Lung microvascular endothelial cell (primary cell): ENCODE results near the gene DHRS3. TPM values are rescaled to one million over a fixed set of nuclear protein-coding genes. Genes with fewer than 3 reads are reported as not detected.
A peak's percentile ranks its signal among the peaks of the same experiment; 100 is the strongest.
"Not testable (repeated sequence)": the region's sequence is repeated elsewhere in the genome, so short reads cannot be mapped to it uniquely, and the experiment has no call there.

Experiments
- DNase-seq, 2 donors: peaks; one replicate each; pipeline versions ENCODE4 v3.0.0 to v3.0.0-alpha.2; 2010; ENCODE audit warnings: low read depth in 2 of 2
- total RNA-seq: library from RNA; depleted of rRNA; stranded (reverse); fragments of >200 nt; gene quantifications from 2 replicates; pipeline ENCODE4 v1.2.1, GENCODE V29; 2014

DHRS3 gene
- total RNA-seq, 1 donor from 2014 or later: 150 TPM

DNA sequence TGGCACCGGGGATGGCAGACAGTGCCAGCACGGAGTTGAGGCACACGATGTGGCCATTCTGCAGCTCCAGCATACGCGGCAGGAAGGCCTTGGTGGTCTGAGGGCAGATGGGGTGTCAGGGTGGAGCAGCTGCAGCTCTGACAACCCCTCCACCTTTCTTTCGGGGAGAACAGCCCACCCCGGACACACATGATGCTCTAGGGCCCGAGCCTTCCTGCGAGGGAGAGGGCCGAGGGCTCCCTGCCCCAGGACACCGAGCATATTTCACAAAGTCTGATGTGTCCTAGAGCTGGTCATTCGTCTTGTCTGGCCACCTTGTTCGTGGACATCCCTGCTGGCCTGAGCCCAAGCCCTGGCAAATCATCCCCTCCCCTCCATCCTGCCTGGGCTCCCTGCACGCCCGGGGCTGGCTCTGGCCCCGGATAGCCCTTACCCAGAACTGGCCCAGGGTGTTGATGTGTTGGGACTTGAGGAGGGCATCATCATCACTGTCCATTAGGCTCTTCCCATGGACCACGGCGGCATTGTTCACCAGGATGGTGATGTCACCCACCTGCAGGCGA is 39.1 kb downstream of the DHRS3 start:
- DNase-seq: no peak

DNA sequence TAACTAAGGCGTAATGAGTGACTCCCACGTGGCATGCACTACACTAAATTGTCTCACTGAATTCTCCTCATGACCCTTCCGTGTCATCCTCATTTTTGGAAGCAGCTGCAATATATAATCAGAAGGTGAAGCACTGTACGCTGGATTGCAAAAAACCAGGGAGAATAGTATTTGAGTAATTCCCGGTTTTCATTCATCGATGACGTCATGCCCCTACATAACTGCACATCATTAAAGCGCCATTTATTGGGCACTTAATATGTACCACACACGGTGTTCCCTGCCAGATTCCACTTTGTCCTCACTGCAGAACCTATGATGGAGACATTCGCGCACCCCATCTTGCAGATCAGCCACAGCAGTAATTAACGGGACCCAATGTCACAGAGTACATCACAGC is 41.0 kb downstream of the DHRS3 start:
- DNase-seq: no peak

DNA sequence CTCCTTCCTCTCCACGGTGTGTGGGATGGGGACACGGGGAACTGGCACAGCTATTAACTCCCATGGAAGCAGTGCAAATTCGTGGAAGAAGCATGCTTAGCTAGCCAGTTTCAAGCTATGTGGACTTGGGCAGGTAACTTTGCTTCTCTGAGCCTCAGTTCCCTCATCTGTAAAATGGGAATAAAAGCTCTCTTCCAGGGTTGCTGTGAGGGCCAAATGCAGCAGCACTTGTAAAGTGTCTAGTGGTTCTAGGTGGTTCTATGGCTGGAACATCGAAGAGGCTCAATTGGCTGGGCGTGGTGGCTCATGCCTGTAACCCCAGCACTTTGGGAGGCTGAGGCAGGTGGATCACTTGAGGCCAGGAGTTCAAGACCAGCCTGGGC is 43.3 kb downstream of the DHRS3 start:
- DNase-seq: no peak

DNA sequence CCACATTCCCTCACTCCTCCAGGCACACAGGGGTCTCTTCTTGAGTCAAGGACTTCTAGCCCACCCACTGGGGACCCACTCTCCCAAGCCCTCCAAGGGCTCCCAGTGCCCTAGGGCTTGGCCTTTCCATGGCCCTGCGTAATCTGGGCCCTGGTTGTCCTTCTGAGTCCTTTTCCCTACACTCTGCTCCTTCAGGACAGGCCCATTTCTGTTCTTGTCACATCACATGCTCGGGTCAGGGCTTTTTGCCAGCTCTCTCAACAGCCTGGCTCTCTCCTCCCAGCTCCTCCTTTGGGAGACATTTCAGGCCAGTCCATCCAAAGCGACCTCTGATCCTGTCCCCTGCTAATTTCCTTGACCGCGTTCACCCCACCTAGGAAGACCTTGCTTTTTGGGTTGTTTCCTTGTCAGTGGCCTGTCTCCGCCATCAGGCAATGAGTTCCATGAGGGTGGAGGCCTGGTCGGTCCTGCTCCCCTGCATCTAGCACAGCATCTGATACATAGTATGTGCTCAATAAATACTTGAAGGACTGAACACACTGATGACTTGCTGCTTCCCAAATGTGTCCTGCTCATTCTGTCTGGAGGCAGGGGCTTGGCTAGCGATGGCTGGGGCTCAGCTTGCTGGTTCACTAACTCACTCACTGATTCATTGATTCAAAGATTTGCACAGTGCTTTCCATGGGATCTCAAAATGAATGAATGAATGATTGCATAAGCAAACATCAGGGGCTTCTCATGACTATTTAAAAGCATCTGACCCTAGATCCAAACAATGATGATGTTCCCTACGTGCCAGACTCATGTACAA is 44.8 kb downstream of the DHRS3 start:
- no peak for DNase-seq

DNA sequence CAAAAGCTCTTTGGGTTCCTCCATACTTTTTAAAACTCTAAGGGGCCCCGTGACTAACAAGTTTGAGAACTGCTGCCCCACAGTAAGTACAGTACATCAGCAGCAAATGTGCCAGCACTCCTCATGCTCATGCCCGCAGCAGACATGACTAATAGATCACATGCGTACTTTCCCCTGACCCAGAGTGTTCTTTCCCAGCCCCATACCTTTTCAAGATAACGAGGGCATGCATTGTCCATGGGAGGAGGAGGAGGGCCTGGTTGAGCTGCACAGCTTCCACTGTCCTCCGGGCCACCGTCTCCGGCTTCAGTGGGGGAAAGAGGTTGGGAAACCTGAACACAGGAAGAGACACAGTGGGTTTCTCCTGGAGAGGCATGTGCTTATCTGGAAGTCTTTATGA is 45.5 kb downstream of the DHRS3 start:
- no peak for DNase-seq

DNA sequence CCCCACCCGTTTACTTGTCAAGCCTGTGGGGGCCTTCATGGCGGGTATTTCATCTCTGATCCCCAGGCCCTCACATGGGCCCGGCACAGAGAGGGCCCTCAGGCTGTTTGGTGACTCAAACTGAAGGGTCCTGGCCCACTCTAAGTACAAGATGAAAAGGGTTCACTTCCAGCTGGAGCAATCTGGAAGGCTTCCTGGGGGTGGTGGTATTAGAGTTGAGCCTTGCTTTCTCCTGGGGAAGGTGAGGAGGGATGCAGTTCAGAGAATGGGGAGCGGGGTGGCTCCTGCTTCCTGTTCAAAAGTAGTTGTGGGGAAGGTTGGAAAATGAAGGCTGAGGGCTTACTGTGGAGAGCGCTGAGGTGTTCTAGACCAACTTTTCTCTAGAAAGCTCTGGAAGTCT is 47.7 kb downstream of the DHRS3 start:
- no peak for DNase-seq

DNA sequence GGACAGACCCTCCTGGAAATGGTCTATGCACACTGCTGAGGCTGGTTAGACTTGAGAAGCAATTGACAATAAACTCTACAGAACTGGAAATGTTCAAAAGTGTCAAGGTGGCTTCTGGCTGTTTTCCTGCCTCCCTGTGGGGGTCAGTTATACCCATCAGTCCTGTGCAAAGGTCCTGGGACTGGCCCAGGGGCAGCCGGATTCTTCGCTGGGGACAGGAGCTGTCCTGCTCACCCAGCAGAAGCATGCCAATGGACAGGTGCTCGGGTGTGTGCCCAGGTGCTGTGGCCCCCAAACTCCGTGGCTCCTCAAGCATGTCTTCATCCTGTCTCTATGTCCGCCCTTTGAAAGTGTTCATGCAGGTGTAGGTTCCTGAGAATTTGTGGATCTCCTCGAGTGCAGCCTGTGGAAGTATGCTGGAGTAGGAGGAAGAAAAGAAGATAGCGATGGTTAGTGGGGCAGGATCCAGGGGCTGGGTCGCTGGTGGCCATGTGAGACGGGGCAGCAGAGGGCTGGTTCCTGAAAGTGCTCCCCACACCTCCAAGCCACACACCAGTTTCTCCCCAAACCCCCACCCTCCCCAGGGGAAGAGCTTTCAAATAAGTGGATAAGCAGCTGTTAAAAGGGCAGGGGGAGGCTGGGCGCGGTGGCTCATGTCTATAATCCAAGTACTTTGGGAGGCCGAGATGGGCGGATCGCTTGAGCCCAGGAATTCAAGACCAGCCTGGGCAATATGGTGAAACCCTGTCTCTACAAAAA is 49.8 kb downstream of the DHRS3 start:
- DNase-seq: no peak

DNA sequence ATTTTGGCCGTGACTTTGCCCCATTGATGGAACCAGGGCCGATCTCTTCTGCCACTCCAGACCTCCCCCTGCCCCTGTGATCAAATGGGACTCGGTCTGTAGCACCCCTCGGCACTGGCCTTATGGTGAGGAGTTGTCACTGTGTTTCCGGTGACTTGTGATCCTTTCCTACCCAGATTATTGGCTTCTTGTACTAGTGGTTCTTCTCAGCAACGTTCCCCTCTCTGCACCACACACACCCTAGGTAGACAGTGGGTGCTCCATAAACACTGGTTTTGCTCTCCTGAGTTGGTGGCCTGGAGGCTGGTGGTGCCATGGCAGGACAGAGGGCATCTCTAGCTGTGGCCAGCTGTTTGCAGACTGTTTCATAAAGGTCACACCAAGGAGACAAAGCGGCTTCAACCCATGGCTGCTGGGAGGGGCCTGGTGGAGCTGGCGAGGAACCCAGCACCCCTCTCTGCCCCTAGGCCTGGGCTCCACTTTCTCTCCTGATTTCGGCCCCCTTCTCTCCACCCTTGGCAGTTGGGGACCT is 50.7 kb downstream of the DHRS3 start:
- no peak for DNase-seq

DNA sequence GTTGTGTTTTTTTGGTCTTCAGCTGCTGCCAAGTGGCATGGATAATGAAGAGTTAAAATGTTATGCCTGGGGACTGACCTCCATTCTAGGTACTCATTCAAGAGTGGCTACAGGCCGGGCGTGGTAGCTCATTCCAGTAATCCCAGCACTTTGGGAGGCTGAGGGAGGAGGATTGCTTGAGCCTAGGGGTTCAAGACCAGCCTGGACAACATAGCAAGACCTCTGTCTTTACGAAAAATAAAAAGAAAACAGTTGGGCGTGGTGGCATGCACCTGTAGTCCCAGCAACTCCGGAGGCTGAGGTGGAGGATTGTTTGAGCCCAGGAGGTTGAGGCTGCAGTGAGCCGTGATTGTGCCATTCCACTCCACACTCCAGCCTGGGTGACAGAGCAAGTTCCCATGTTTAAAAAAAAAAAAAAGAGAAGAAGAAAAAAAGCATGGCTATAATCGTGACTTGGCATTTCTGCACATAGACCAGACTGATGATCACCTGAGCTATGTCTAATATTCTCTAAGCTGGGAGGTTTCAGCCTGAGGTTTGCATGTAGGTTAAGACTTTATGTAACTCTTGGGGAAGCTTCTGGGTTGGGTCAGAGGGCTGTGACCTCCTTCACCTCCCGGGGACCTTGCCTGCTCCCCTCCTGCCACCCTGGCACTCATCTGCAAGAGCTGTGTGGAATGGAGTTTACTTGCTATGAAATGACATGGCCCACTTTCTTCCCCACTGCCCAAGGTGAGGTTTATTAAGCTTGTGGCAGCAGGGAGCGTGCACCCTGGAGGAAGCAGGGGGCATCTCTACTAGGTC is 51.3 kb downstream of the DHRS3 start:
- no peak for DNase-seq

DNA sequence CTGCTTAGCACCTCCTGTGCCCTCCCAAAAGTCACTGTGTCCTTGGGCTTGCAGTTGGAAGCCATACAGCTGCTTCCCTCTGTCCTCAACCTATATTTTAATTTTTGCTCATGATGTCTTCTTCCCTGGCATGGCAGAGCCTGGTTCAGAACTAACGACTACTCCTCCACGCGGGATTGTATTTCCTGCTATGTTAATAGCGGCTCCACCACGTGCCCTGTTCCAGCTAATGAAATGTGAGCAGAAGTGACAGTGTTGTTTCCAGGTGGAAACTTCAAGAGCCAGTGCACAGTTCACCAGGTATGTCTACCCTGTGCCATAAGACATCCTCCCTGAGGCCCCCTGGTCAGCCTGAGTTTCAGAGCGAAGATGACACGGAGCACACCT is 52.1 kb downstream of the DHRS3 start:
- peak in 1 of 2 donors; percentile 53 for DNase-seq

DNA sequence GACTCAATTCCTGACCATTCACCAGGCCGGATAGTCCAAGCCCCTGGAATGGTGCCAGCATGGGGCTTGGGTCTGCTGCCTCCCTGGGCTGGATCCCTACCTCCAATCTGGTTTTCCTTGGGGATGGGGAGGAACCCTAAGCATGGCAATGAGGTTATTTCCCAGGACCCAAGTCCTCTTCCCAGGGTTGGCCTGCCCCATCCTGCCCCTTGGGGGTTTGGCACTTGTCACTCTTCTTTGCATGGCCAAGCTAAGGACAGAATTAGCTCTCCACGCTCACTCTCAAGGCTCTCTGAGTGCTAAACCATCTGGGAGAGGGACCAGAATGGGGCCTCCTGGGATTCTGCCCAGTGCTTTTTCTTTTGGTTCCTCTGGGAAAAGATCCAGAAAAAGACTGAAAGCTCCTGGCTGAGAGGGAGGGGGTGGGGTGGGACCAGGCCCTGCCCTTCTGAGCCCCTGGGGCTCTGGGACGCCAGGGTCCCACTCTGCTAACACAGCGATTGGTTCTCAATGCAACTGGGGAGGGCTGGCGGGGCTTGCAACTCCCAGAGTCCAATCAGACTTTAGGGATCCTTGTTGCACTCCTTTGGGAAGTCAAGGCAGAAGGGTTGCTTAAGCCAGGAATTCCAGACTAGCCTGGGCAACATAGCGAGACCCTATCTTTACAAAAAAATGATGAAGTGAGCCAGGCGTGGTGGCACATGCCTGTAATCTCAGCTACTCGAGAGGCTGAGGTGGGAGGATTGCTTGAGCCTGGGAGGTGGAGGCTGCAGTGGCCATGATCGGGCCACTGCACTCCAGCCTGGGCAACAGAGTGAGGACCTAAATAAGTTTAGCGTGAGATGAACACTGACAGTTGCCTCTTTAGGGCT is 52.7 kb downstream of the DHRS3 start:
- no peak for DNase-seq

DNA sequence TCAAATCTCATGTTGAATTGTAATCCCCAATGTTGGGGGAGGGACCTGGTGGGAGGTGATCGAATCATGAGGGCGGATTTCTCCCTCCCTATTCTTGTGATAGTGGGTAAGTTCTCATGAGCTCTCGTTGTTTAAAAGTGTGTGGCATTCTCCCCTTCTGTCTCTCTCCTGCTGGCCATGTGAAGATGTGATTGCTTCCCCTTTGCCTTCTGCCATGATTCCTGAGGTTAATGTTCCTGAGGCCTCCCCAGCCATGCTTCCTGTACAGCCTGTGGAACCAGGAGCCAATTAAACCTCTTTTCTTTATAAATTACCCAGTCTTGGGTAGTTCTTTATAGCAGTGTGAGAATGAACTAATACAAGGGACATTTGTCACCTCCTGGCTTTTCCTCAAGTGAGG is 53.8 kb downstream of the DHRS3 start:
- not testable (repeated sequence) for DNase-seq

DNA sequence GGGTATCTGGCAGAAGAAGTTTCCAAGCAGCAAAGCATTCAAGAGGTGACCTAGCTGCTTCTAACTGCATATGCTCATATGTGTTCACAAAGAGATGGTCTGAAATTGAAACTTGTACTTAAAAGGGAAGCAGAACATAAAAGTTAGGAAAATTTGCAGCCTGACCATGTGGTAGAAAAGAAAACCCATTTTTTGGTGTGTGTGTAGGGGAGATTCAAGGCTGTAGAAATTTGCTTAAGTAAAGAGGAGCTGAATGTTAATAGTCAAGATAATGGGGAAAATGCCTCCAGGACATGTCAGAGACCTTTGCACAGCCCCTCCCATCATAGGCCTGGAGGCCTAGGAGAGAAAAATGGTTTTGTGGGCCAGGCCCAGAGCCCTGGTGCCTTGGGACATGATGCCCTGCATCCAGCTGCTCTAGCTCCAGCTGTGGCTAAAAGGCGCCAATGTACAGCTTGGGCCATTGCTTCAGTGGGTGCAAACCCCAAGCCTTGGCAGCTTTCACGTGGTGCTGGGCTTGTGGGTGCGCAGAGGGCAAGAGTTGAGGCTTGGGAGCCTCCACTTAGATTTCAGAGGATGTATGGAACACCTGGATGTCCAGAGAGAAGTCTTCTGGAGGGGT is 54.9 kb downstream of the DHRS3 start:
- no peak for DNase-seq

DNA sequence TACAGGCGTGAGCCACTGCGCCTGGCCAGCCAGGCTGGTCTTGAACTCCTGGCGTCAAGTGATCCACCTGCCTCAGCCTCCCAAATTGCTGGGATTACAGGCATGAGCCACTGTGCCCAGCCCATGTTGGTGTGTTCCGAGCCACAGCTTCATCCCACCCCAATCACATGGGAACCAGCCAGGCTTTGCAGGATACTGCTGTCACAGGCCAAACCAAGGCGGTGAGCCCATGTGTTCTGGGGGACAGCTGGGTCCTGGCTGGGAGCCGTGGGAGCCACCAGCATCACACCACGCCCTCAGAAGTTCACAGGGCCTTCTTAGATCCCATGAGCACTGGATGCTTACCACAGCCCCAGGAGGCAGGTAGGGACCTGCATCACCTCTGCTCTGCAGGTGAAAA is 56.9 kb downstream of the DHRS3 start:
- no peak for DNase-seq

DNA sequence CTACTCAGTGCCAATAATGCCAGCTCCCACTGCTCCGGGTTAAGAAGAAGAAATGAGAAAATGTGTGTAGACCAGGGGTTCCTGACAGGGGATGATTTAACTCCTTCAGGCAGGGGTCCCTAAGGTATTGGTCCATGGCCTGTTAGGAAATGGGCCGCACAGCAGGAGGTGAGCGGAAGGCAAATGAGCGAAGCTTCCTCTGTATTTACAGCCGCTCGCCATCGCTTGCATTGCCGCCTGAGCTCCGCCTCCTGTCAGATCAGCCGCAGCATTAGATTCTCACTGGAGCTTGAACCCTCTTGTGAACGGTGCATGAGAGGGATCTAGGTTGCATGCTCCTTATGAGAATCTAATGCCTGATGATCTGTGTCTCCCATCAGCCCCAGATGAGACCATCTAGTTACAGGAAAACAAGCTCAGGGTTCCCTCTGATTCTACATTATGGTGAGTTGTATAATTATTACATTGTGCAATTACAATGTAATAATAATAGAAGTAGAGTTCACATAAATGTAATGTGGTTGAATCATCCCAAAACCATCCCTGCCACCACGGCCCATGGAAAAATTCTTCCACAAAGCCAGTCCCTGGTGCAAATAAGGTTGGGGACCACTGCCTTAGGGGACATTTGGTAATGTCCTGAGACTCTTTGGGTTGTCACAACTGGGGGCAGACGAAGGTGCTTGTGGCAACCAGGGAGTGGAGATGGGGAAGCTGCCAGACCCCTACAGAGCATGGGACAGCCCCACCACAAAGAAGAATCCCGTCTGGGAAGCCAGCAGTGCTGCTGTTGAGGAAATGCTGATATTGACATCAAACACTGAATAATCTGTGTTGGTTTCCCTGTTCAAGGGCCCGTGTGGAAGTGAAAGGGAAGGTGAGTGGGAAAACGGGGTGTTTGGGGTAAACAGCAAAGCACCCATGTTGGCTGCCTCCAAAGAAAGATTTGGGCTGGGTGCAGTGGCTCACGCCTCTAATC is 60.8 kb downstream of the DHRS3 start:
- DNase-seq: no peak

DNA sequence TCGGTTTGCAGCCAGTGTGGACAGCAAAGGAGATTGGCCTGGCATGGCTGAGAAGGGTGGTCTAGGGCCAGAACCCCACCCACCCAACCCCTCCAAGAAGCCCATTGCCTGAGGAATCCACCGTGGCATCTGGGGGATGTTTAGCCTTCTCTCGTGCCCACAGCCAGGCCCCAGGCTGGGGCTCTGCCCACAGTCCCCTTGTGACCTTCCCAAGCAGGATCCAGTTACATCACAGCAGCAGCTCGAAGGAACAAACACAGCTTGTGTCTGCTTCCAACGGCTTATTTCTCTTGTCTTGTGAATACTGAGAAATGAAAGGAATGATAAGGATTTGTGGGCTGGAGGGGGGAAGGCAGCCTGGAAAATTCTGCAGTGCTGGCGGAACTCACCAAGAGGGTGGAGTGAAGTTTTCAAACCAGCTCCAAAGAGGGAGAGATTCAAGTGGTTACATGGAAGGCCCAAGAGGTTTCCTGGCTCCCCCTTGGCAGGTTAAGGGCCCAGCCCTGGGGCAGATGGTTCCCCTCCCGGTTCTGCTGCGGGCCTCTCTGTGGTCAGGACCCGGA is 61.6 kb downstream of the DHRS3 start:
- DNase-seq: peak in 1 of 2 donors; percentile 19

DNA sequence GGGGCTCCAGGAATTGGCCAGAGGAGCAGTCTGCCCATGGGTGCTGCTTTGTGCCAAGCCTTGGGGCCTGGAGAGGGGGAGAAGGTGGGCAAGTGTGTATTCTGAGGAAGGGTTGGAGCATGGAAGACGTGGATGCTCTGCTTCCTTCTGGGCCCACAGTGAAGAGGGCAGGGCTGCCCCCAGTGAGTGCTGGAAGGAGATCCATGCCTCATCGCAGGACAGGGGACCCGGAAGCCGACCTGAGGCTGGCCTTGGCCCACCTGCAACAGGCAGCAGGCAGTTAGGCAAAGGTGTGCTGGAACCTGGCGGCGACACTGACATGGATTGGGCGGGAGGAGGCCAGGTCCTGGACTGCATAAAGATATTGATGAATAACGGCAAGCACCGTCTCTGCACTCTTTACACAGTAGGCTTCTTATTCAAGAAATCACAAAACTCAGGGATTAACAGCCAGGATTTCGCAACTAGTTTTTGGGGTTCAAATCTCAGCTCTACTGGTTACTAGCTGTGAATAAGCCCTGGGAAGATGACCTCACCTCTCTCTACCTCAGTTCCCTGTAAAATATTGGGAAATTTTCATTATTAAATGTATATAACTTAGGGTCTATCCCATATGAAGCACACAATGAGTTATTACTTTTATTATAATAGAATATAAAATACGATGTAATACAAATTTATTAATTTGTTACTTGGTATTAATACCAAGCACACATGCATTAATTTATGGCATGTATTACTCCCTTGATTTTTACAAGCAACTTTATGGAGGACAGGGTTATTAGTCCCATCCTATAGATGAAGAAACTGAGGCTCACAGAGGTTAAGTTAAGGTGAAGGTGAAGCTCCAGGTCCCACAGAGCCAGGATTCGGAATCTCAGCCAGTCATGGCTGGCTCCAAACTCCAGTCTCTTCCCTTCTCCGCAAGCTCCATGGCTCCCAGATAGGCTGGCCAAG is 62.3 kb downstream of the DHRS3 start:
- no peak for DNase-seq
